ENCODE data around the gene ACVR1. TPM values are rescaled to one million over a fixed set of nuclear protein-coding genes. Genes with fewer than 3 reads are reported as not detected.

Gene ACVR1
- total RNA-seq, 5 donors from 2014 or later (not counting 1 experiment from before 2014, with no cell fraction given) = 18.3 to 31.5 (median 25.1) TPM

DNA sequence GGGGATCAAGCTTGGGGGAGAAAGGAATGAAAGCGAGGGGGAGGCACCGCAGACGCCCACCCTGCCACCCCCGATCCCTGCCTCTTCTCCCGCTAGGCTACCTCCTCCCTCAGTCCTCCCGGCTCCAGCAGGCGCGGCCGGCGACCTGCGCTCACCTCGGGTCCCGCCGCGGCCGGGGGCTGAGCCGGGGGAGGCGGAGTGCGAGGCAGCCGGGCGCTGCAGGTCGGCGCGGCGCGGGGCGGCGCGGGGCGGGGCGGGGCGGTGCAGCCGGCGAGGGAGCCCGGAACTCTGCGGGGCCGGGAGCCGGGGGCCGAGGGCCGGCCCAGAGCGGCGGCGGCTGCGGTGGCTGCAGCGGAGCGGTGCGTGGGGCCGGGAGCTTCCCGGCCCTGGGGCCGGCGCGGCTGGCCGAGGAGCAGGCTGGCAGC, 477 bp downstream of the ACVR1 start:
- ATAC-seq (replicated peaks in 1 of 4) (peak; percentile 67 to 72 (median 69)), DNase-seq (peak in 25 of 35 experiments; percentile 13 to 72 (median 46))
- ChIA-PET POLR2A (interaction anchor here (0.6 to 0.7 kb wide), 5 partner anchors 86 to 1869 kb away, joined by 4 to 13 read pairs (median 8); no protein-coding TSS in a partner anchor), CTCF (interaction anchor here (0.6 to 3.0 kb wide), 7 partner anchors 17 to 463 kb away, joined by 3 to 14 read pairs (median 4); no protein-coding TSS in a partner anchor)
- H3K9me3 ChIP-seq = no peaks in the 10 kb centered on the region
- peak overlapping the region; percentile 64 to 76 for H3K4me3 ChIP-seq (ENCODE audit: control insufficient read depth in 1 of 2, extremely low read depth in 1 of 2, low read length in 1 of 2)
- H3K9me3 Mint-ChIP-seq = no peaks in the 10 kb centered on the region
- H3K36me3 ChIP-seq (ENCODE audit: control insufficient read depth in 2 of 2, extremely low read depth in 1 of 2, insufficient read depth in 1 of 2, low read length in 1 of 2) = peaks cover 0 to 4% of the 10 kb centered on the region in 2 donors
- no peaks in the 10 kb centered on the region for H3K36me3 Mint-ChIP-seq
- H3K27me3 Mint-ChIP-seq = no peaks in the 10 kb centered on the region
- peak overlapping the region; percentile 90 to 91 for H3K27ac Mint-ChIP-seq
- H3K4me3 Mint-ChIP-seq = peak overlapping the region; percentile 89 to 94 (median 92)
- H3K4me1 ChIP-seq (ENCODE audit: control insufficient read depth in 1 of 2, extremely low read depth in 1 of 2, insufficient read depth in 2 of 2, low read length in 2 of 2) = peaks cover 13 to 24% of the 10 kb centered on the region in 2 experiments
- 0% methylated on average over 41 of the region's 53 CpGs for WGBS (ENCODE audit: insufficient coverage)
- H3K4me1 Mint-ChIP-seq = peaks cover 58 to 70% (median 68%) of the 10 kb centered on the region in 3 donors
- H3K27me3 ChIP-seq (replicated peaks in 1 of 2; ENCODE audit: control insufficient read depth in 2 of 2, extremely low read depth in 1 of 2, insufficient read depth in 2 of 2, low read length in 1 of 2) = no peaks in the 10 kb centered on the region
- no peak overlapping the region for H3K27ac ChIP-seq (ENCODE audit: low read length)

DNA sequence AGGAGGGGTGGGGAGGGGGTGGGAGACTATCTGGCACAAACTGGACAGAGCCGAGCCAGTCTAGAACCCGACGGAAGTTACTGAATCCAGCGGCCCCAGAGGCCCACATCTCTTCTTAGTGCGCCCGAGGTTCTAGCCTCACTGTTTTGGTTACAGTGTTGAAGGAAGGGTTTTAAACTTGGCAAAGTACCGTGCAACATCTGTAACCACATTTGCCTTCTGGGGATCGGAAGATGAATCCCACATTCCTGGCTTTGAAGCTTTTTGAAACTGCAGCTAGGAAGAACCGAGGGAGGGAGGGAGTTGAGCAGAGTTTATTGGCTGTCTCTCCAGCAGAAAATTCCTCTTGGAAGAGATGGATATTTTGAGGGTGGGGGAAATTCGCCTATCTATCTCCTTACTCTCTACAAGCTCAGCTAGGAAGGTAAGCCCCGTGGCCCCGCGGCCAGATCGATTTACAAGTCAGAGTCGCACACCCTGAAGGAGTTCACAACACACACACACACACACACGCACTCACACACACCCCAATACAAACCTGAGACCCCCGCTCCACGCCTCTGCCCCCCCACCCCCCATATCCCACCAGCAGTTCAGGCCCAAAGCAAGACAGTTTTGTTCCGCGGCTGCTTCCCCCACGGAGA, 1.0 kb downstream of the ACVR1 start:
- H3K36me3 Mint-ChIP-seq = no peaks in the 10 kb centered on the region
- peaks cover 0 to 4% of the 10 kb centered on the region in 2 donors for H3K36me3 ChIP-seq (ENCODE audit: control insufficient read depth in 2 of 2, extremely low read depth in 1 of 2, insufficient read depth in 1 of 2, low read length in 1 of 2)
- peak overlapping the region; percentile 64 for H3K4me3 ChIP-seq (ENCODE audit: control insufficient read depth in 1 of 2, extremely low read depth in 1 of 2, low read length in 1 of 2)
- peak in 1 of 4 experiments; percentile 9 for ATAC-seq (replicated peaks in 1 of 4)
- H3K27ac Mint-ChIP-seq = peak overlapping the region; percentile 90 to 91
- H3K27me3 Mint-ChIP-seq = no peaks in the 10 kb centered on the region
- POLR2A ChIA-PET = interaction anchor here (0.6 to 0.7 kb wide), 6 partner anchors 86 to 1869 kb away, joined by 4 to 13 read pairs (median 8); no protein-coding TSS in a partner anchor
- peak in 17 of 35 experiments; percentile 6 to 43 (median 21) for DNase-seq
- no peaks in the 10 kb centered on the region for H3K27me3 ChIP-seq (replicated peaks in 1 of 2; ENCODE audit: control insufficient read depth in 2 of 2, extremely low read depth in 1 of 2, insufficient read depth in 2 of 2, low read length in 1 of 2)
- peaks cover 13 to 24% of the 10 kb centered on the region in 2 experiments for H3K4me1 ChIP-seq (ENCODE audit: control insufficient read depth in 1 of 2, extremely low read depth in 1 of 2, insufficient read depth in 2 of 2, low read length in 2 of 2)
- peaks cover 64 to 74% (median 72%) of the 10 kb centered on the region in 3 donors for H3K4me1 Mint-ChIP-seq
- no peaks in the 10 kb centered on the region for H3K9me3 Mint-ChIP-seq
- H3K27ac ChIP-seq (ENCODE audit: low read length) = no peak overlapping the region
- H3K9me3 ChIP-seq = no peaks in the 10 kb centered on the region
- H3K4me3 Mint-ChIP-seq = peak overlapping the region; percentile 89 to 94 (median 92)
- CTCF ChIA-PET = interaction anchor here (0.6 to 3.0 kb wide), 5 partner anchors 18 to 71 kb away, joined by 3 to 14 read pairs (median 8); no protein-coding TSS in a partner anchor
- 0% methylated on average over 5 of the region's 21 CpGs for WGBS (ENCODE audit: insufficient coverage)

DNA sequence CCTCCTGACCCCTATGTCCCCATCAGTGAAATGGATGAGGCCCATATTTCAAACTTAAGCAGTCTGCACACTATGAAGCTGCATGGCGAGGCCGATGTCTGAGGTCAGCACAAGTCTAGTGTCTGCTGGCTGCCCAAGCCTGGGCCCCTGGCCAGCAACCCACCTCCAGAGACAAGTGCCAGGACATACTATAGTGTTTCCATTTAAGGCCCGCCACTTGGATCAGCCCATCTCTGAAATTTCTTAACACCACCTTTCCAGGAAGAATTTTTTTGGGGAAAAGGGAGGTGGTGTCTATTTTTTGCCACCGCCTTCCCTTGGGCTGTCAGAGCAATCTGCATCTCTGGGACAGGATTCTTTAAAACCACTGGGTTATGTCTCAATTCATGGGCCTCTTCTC, 1.8 kb downstream of the ACVR1 start:
- H3K27me3 Mint-ChIP-seq = no peaks in the 10 kb centered on the region
- ATAC-seq (replicated peaks in 1 of 4) (no peak), DNase-seq (no peak)
- H3K4me3 Mint-ChIP-seq = peak overlapping the region; percentile 89 to 94 (median 92)
- CTCF ChIA-PET = interaction anchor here (0.6 to 3.0 kb wide), 2 partner anchors 25 to 70 kb away, joined by 3 to 14 read pairs; no protein-coding TSS in a partner anchor
- H3K4me1 Mint-ChIP-seq = peaks cover 70 to 80% (median 77%) of the 10 kb centered on the region in 3 donors
- Histone ChIP-seq H3K27me3 (replicated peaks in 1 of 2; ENCODE audit: control insufficient read depth in 2 of 2, extremely low read depth in 1 of 2, insufficient read depth in 2 of 2, low read length in 1 of 2) (no peaks in the 10 kb centered on the region), H3K36me3 (ENCODE audit: control insufficient read depth in 2 of 2, extremely low read depth in 1 of 2, insufficient read depth in 1 of 2, low read length in 1 of 2) (peaks cover 0 to 4% of the 10 kb centered on the region in 2 donors), H3K9me3 (no peaks in the 10 kb centered on the region), H3K27ac (ENCODE audit: low read length) (no peak overlapping the region), H3K4me3 (ENCODE audit: control insufficient read depth in 1 of 2, extremely low read depth in 1 of 2, low read length in 1 of 2) (no peak overlapping the region), H3K4me1 (ENCODE audit: control insufficient read depth in 1 of 2, extremely low read depth in 1 of 2, insufficient read depth in 2 of 2, low read length in 2 of 2) (peaks cover 13 to 24% of the 10 kb centered on the region in 2 experiments)
- H3K36me3 Mint-ChIP-seq = no peaks in the 10 kb centered on the region
- 94% methylated on average over 2 of the region's 4 CpGs for WGBS (ENCODE audit: insufficient coverage)
- POLR2A ChIA-PET = interaction anchor here in 1 of 2 donors (0.6 kb wide), 1 partner anchor 1453 kb away, joined by 5 read pairs; no protein-coding TSS in a partner anchor
- H3K27ac Mint-ChIP-seq = peak overlapping the region; percentile 90 to 91
- no peaks in the 10 kb centered on the region for H3K9me3 Mint-ChIP-seq

DNA sequence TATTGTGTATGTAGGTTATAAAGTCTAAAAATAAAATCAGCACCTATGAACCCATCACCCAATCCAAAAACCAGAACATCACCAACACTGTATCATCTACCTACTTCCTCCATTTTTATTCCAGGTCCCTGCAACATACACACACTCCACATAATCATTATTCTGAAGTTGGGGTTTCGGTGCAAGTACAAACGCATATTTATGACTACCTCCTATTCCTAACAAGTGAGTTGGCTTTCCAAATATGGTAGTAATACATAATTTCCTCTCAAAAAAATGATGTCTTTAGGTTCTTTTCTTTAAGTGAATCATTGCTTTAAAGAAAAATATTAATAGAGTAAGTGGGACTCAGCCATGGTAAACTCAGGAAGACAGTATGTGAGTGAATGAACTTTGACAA, 3.3 kb downstream of the ACVR1 start:
- H3K36me3 Mint-ChIP-seq = no peaks in the 10 kb centered on the region
- no peaks in the 10 kb centered on the region for H3K27me3 Mint-ChIP-seq
- ChIA-PET CTCF (no interaction called here), POLR2A (no interaction called here)
- Histone ChIP-seq H3K4me3 (ENCODE audit: control insufficient read depth in 1 of 2, extremely low read depth in 1 of 2, low read length in 1 of 2) (no peak overlapping the region), H3K27me3 (replicated peaks in 1 of 2; ENCODE audit: control insufficient read depth in 2 of 2, extremely low read depth in 1 of 2, insufficient read depth in 2 of 2, low read length in 1 of 2) (no peaks in the 10 kb centered on the region), H3K36me3 (ENCODE audit: control insufficient read depth in 2 of 2, extremely low read depth in 1 of 2, insufficient read depth in 1 of 2, low read length in 1 of 2) (no peaks in the 10 kb centered on the region), H3K9me3 (no peaks in the 10 kb centered on the region), H3K27ac (ENCODE audit: low read length) (no peak overlapping the region), H3K4me1 (ENCODE audit: control insufficient read depth in 1 of 2, extremely low read depth in 1 of 2, insufficient read depth in 2 of 2, low read length in 2 of 2) (peaks cover 12 to 21% of the 10 kb centered on the region in 2 experiments)
- no peak for DNase-seq
- no peak overlapping the region for H3K27ac Mint-ChIP-seq
- H3K4me1 Mint-ChIP-seq = peaks cover 72 to 79% (median 76%) of the 10 kb centered on the region in 3 donors
- H3K4me3 Mint-ChIP-seq = no peak overlapping the region
- no CpG with 5 or more reads among the region's 2 CpGs for WGBS (ENCODE audit: insufficient coverage)
- ATAC-seq (replicated peaks in 1 of 4) = no peak
- no peaks in the 10 kb centered on the region for H3K9me3 Mint-ChIP-seq

DNA sequence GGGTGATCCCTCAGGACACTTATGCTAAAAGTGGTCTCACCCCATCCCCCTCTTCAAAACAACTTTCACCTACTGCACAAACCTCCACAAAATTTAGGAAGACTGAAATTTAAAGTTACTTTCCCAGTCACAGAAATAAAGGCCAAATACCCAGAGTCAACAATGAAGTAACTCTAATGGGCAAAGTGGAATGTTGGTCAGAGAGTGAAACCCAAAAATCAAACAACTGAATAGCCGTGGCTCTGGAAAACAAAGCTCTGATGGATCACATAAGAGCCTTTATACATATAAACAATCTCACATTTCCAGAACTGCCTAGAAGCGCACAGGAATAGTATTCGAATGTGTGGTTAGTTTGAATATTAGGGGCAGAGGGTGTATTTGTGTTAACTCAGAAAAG, 4.7 kb downstream of the ACVR1 start:
- Histone ChIP-seq H3K27ac (ENCODE audit: low read length) (no peak overlapping the region), H3K27me3 (replicated peaks in 1 of 2; ENCODE audit: control insufficient read depth in 2 of 2, extremely low read depth in 1 of 2, insufficient read depth in 2 of 2, low read length in 1 of 2) (no peaks in the 10 kb centered on the region), H3K36me3 (ENCODE audit: control insufficient read depth in 2 of 2, extremely low read depth in 1 of 2, insufficient read depth in 1 of 2, low read length in 1 of 2) (no peaks in the 10 kb centered on the region), H3K4me3 (ENCODE audit: control insufficient read depth in 1 of 2, extremely low read depth in 1 of 2, low read length in 1 of 2) (no peak overlapping the region), H3K9me3 (no peaks in the 10 kb centered on the region), H3K4me1 (ENCODE audit: control insufficient read depth in 1 of 2, extremely low read depth in 1 of 2, insufficient read depth in 2 of 2, low read length in 2 of 2) (peaks cover 5 to 11% of the 10 kb centered on the region in 2 experiments)
- DNase-seq (no peak), ATAC-seq (replicated peaks in 1 of 4) (no peak)
- Mint-ChIP-seq H3K4me1 (peaks cover 72 to 81% (median 80%) of the 10 kb centered on the region in 3 donors), H3K36me3 (no peaks in the 10 kb centered on the region), H3K27me3 (no peaks in the 10 kb centered on the region), H3K4me3 (no peak overlapping the region), H3K27ac (no peak overlapping the region), H3K9me3 (no peaks in the 10 kb centered on the region)
- ChIA-PET CTCF (interaction anchor here in 1 of 2 donors (0.6 kb wide), 1 partner anchor 31 kb away, joined by 3 read pairs; no protein-coding TSS in a partner anchor), POLR2A (no interaction called here)
- no CpG with 5 or more reads among the region's 3 CpGs for WGBS (ENCODE audit: insufficient coverage)

DNA sequence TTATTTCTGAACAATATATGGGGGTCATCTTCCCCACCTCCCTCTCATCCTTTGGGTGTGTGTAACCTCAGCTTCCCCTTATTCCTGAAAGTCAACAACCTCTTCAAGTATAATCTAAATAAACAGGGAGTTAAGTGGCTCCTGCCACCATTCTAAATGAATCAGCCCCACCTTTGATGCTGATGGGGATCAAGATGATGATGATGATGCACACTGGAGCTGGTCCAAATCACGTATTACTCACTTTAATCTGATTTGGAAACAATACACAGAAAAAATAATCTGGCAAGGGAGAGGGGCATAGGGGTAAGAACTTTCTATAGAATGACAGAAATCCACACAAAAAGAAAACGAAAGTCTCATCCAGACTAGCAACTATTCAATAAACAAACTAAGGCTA, 7.1 kb downstream of the ACVR1 start:
- Histone ChIP-seq H3K27ac (ENCODE audit: low read length) (no peak overlapping the region), H3K4me1 (ENCODE audit: control insufficient read depth in 1 of 2, extremely low read depth in 1 of 2, insufficient read depth in 2 of 2, low read length in 2 of 2) (peaks cover 0 to 2% of the 10 kb centered on the region in 2 experiments), H3K9me3 (no peaks in the 10 kb centered on the region), H3K36me3 (ENCODE audit: control insufficient read depth in 2 of 2, extremely low read depth in 1 of 2, insufficient read depth in 1 of 2, low read length in 1 of 2) (no peaks in the 10 kb centered on the region), H3K4me3 (ENCODE audit: control insufficient read depth in 1 of 2, extremely low read depth in 1 of 2, low read length in 1 of 2) (no peak overlapping the region), H3K27me3 (replicated peaks in 1 of 2; ENCODE audit: control insufficient read depth in 2 of 2, extremely low read depth in 1 of 2, insufficient read depth in 2 of 2, low read length in 1 of 2) (no peaks in the 10 kb centered on the region)
- H3K9me3 Mint-ChIP-seq = no peaks in the 10 kb centered on the region
- H3K4me1 Mint-ChIP-seq = peaks cover 73 to 82% (median 82%) of the 10 kb centered on the region in 3 donors
- no CpG with 5 or more reads among the region's 2 CpGs for WGBS (ENCODE audit: insufficient coverage)
- H3K27me3 Mint-ChIP-seq = no peaks in the 10 kb centered on the region
- DNase-seq (no peak), ATAC-seq (replicated peaks in 1 of 4) (no peak)
- ChIA-PET CTCF (interaction anchor here (0.6 to 0.7 kb wide), 2 partner anchors 555 to 566 kb away, joined by 4 read pairs; no protein-coding TSS in a partner anchor), POLR2A (interaction anchor here in 1 of 2 donors (0.5 kb wide), 1 partner anchor 358 kb away, joined by 5 read pairs; no protein-coding TSS in a partner anchor)
- no peaks in the 10 kb centered on the region for H3K36me3 Mint-ChIP-seq
- no peak overlapping the region for H3K4me3 Mint-ChIP-seq
- H3K27ac Mint-ChIP-seq = no peak overlapping the region
